Measurements from ENCODE around the gene TAF11L14. TPM values are rescaled to one million over a fixed set of nuclear protein-coding genes. Genes with fewer than 3 reads are reported as not detected.

TAF11L14 gene
- total and polyA plus RNA-seq, 10 donors = not detected

DNA sequence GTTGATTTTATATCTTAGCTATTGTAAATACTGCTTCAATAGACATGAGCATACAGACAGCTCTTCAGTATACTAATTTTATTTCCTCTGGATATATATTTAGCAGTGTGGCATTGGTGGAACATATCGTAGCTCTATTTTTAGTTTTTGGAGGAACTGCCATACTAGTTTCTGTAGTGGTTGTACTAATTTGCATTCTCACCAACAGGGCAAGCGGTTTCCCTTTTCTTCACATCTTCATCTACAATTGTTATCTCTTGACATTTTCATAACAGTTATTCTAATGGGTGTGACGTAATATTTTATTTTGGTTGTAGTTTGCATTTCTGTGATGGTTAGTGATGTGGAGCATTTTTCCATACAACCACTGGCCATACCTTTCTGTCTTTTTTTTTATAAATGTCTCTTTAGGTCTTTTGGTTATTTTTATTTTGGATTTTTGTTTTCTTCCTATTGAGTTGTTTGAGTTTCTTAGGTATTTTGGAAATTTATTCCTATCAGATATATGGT, 32.5 kb downstream of the TAF11L14 start:
- Histone ChIP-seq H3K4me3 (no peak overlapping the region), H3K27me3 (replicated peaks in 1 of 7) (no peaks in the 10 kb centered on the region), H3K4me1 (no peaks in the 10 kb centered on the region), H3K27ac (no peak overlapping the region), H3K36me3 (no peaks in the 10 kb centered on the region), H3K9me3 (peaks cover 0 to 30% (median 14%) of the 10 kb centered on the region in 8 donors)
- intact Hi-C loops (cut with DNase I; ENCODE audit: low total_unique reads) = no loop called here
- TF ChIP-seq POLR2A (IDR thresholded peaks at IDR 0.05) = no peak
- WGBS, 5 donors = 57 to 78% (median 76%) methylated on average over 3 of the region's 3 CpGs
- no peak for DNase-seq

GRCh38 chr5:17670353-17670752, 36.1 kb downstream of the TAF11L14 start:
- WGBS, 5 donors = 91 to 97% (median 96%) methylated on average over 5 to 14 of the region's 14 CpGs
- Histone ChIP-seq H3K27ac (no peak overlapping the region), H3K36me3 (no peaks in the 10 kb centered on the region), H3K27me3 (replicated peaks in 1 of 7) (no peaks in the 10 kb centered on the region), H3K4me3 (no peak overlapping the region), H3K9me3 (peaks cover 0 to 24% (median 14%) of the 10 kb centered on the region in 8 donors), H3K4me1 (no peaks in the 10 kb centered on the region)
- TF ChIP-seq POLR2AphosphoS5 (IDR thresholded peaks at IDR 0.05) = no peak
- TF ChIP-seq, protein P1, sequence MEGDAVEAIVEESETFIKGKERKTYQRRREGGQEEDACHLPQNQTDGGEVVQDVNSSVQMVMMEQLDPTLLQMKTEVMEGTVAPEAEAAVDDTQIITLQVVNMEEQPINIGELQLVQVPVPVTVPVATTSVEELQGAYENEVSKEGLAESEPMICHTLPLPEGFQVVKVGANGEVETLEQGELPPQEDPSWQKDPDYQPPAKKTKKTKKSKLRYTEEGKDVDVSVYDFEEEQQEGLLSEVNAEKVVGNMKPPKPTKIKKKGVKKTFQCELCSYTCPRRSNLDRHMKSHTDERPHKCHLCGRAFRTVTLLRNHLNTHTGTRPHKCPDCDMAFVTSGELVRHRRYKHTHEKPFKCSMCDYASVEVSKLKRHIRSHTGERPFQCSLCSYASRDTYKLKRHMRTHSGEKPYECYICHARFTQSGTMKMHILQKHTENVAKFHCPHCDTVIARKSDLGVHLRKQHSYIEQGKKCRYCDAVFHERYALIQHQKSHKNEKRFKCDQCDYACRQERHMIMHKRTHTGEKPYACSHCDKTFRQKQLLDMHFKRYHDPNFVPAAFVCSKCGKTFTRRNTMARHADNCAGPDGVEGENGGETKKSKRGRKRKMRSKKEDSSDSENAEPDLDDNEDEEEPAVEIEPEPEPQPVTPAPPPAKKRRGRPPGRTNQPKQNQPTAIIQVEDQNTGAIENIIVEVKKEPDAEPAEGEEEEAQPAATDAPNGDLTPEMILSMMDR (IDR thresholded peaks at IDR 0.05 in 8 of 11, conservative IDR thresholded peaks at IDR 0.05 in 3 of 11) = no peak
- no peak for TF ChIP-seq POLR2A (IDR thresholded peaks at IDR 0.05)
- DNase-seq = peak; percentile 70
- intact Hi-C loops (cut with DNase I; ENCODE audit: low total_unique reads) = no loop called here

DNA sequence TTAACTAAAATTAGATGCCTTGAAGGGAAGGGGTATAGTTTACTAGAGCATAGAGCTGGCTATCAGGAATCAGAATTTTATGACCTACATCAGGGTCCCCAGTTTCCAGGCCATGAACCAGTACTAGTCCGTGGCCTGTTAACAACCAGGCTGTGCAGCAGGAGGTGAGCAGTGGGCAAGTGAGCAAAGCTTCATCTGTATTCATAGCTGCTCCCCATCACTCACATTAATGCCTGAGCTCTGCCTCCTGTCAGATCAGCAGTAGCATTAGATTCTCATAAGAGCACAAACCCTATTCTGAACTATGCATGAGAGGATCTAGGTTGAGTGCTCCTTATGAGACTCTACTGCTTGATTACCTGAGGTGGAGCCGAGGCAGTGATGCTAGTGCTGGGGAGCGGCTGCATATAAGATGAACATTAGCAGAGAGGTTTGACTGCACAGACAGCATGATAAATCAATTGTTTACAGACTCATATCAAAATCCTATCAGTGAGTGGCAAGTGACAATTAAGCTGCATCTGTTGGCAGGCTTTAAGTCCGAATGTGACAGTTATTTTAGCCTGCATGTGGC, 44.6 kb downstream of the TAF11L14 start:
- no peak for TF ChIP-seq POLR2A (IDR thresholded peaks at IDR 0.05)
- no peak for TF ChIP-seq POLR2AphosphoS5 (IDR thresholded peaks at IDR 0.05)
- TF ChIP-seq, protein P1 (IDR thresholded peaks at IDR 0.05 in 8 of 11, conservative IDR thresholded peaks at IDR 0.05 in 3 of 11) = no peak
- DNase-seq = no peak
- Histone ChIP-seq H3K27me3 (replicated peaks in 1 of 7) (no peaks in the 10 kb centered on the region), H3K9me3 (peaks cover 0 to 1% (median 0%) of the 10 kb centered on the region in 8 donors), H3K4me3 (no peak overlapping the region), H3K36me3 (no peaks in the 10 kb centered on the region), H3K4me1 (no peaks in the 10 kb centered on the region), H3K27ac (no peak overlapping the region)
- intact Hi-C loops (cut with DNase I; ENCODE audit: low total_unique reads) = no loop called here
- WGBS, 5 donors = 75 to 90% (median 82%) methylated on average over 2 to 4 of the region's 4 CpGs

- H3K9me3 ChIP-seq = no peaks in the 10 kb centered on the region
- TF ChIP-seq POLR2AphosphoS5 (IDR thresholded peaks at IDR 0.05) (no peak), POLR2A (IDR thresholded peaks at IDR 0.05) (no peak)
- TF ChIP-seq, protein P1 (IDR thresholded peaks at IDR 0.05 in 8 of 11, conservative IDR thresholded peaks at IDR 0.05 in 3 of 11) = no peak
- no peaks in the 10 kb centered on the region for H3K36me3 ChIP-seq
- no peak for DNase-seq
- no peak overlapping the region for H3K4me3 ChIP-seq
- no peaks in the 10 kb centered on the region for H3K4me1 ChIP-seq
- no peaks in the 10 kb centered on the region for H3K27me3 ChIP-seq (replicated peaks in 1 of 7)
- WGBS, 5 donors = 83 to 94% (median 91%) methylated on average over 8 of the region's 8 CpGs
- intact Hi-C loops (cut with DNase I; ENCODE audit: low total_unique reads) = no loop called here
- H3K27ac ChIP-seq = no peak overlapping the region
Measured at GRCh38 chr5:17679597-17680203, 45.4 kb downstream of the TAF11L14 start.

Measured in spleen (tissue), 11 donors.